HG03442 (cell line): ENCODE measurements around the gene LLGL2.

Experiments used
- ATAC-seq: cut with Tn5 transposase; IDR thresholded peaks from one replicate; pipeline ENCODE4 v1.9.1; 2021; ENCODE audit warnings: mild to moderate bottlenecking, moderate library complexity; ENCODE audit not compliant: unreplicated experiment

LLGL2 gene

GRCh38 chr17:75610103-75610984 is 84.8 kb downstream of the LLGL2 start:
- ATAC-seq, result no peak

GRCh38 chr17:75611851-75612429 is 86.4 kb downstream of the LLGL2 start:
- no peak for ATAC-seq

- ATAC-seq, result no peak
These were observed 87.6 kb downstream of the LLGL2 start for GRCh38 chr17:75612906-75613626.

GRCh38 chr17:75614006-75614405 is 88.5 kb downstream of the LLGL2 start:
- ATAC-seq, result no peak

GRCh38 chr17:75614556-75615270 is 89.2 kb downstream of the LLGL2 start:
- no peak for ATAC-seq

- no peak for ATAC-seq
These were observed 89.8 kb downstream of the LLGL2 start for GRCh38 chr17:75615301-75615700.

GRCh38 chr17:75616521-75617122 is 91.1 kb downstream of the LLGL2 start:
- ATAC-seq, result no peak

GRCh38 chr17:75617218-75617617 is 91.7 kb downstream of the LLGL2 start:
- no peak for ATAC-seq

GRCh38 chr17:75617675-75618074 is 92.2 kb downstream of the LLGL2 start:
- ATAC-seq, result no peak

GRCh38 chr17:75619506-75620431 is 94.3 kb downstream of the LLGL2 start:
- no peak for ATAC-seq

GRCh38 chr17:75621489-75621888 is 96.0 kb downstream of the LLGL2 start:
- no peak for ATAC-seq

- no peak for ATAC-seq
These were observed 96.6 kb downstream of the LLGL2 start for GRCh38 chr17:75622076-75622475.

GRCh38 chr17:75622771-75623273 is 97.3 kb downstream of the LLGL2 start:
- ATAC-seq, result no peak

GRCh38 chr17:75623386-75623785 is 97.9 kb downstream of the LLGL2 start:
- no peak for ATAC-seq

- no peak for ATAC-seq
These were observed 98.5 kb downstream of the LLGL2 start for GRCh38 chr17:75624021-75624420.
